Inflammatory macrophage treated with lipopolysaccharide for 1 hour (primary cell): ENCODE results near the gene ZYX.

Experiments used
- DNase-seq, 2 donors: peaks; one replicate each; pipeline ENCODE4 v3.0.0-alpha.2; 2020 to 2022

ZYX gene

GRCh38 chr7:143362131-143363015 lies 18.8 kb upstream of the ZYX start, which contains the start of gene FAM131B:
FAM131B (minus strand) TSS chr7:143362713; CDS start chr7:143362603, 110 bp downstream.
- DNase-seq: no peak

- DNase-seq: no peak
Measured at GRCh38 chr7:143363016-143363937, 17.9 kb upstream of the ZYX start.

- no peak for DNase-seq
Measured at GRCh38 chr7:143367972-143368371, 13.2 kb upstream of the ZYX start.

- no peak for DNase-seq
Measured at GRCh38 chr7:143368387-143368786, 12.8 kb upstream of the ZYX start.

GRCh38 chr7:143369678-143370651 lies 11.2 kb upstream of the ZYX start:
- DNase-seq: no peak

- DNase-seq: peak; percentile 79 to 83
Measured at GRCh38 chr7:143372070-143372469, 9.1 kb upstream of the ZYX start.

GRCh38 chr7:143373255-143373794 lies 7.8 kb upstream of the ZYX start:
- no peak for DNase-seq

GRCh38 chr7:143374561-143374960 lies 6.6 kb upstream of the ZYX start:
- peak; percentile 44 to 68 for DNase-seq

- DNase-seq: peak; percentile 77 to 87
Measured at GRCh38 chr7:143375298-143376034, 5.7 kb upstream of the ZYX start.

GRCh38 chr7:143376396-143376795 lies 4.7 kb upstream of the ZYX start:
- DNase-seq: peak; percentile 66 to 78

- DNase-seq: no peak
Measured at GRCh38 chr7:143379611-143380259, 1.4 kb upstream of the ZYX start.

GRCh38 chr7:143380260-143380645 lies 892 bp upstream of the ZYX start:
- peak; percentile 89 to 98 for DNase-seq

- no peak for DNase-seq
Measured at GRCh38 chr7:143381427-143382125, 431 bp downstream of the ZYX start.

GRCh38 chr7:143382126-143382790 lies 1.1 kb downstream of the ZYX start:
- no peak for DNase-seq

GRCh38 chr7:143382791-143383641 lies 1.9 kb downstream of the ZYX start:
- no peak for DNase-seq

- DNase-seq: no peak
Measured at GRCh38 chr7:143383642-143383957, 2.5 kb downstream of the ZYX start.

- DNase-seq: peak; percentile 44 to 57
Measured at GRCh38 chr7:143384148-143384547, 3.0 kb downstream of the ZYX start.
